SK-N-MC (cell line): Measurements from ENCODE around the gene POMT2.

Experiments
- DNase-seq: peaks from one replicate; pipeline ENCODE4 v3.0.0-alpha.2; 2011; ENCODE audit warnings: low read depth, low spot score
- H3K27ac ChIP-seq: fragments of 200-600 bp; sonication (generic); 2 replicates; pipeline ENCODE4 v1.5.1; 2016; ENCODE audit warnings: mixed run types
- H3K36me3 ChIP-seq: fragments of 200-600 bp; sonication (generic); 2 replicates; pipeline ENCODE4 v1.6.1; 2017; ENCODE audit warnings: antibody characterized with exemption, low read length, mixed read lengths; ENCODE audit not compliant: insufficient read depth
- H3K4me3 ChIP-seq: fragments of 200-600 bp; sonication (generic); 2 replicates; pipeline ENCODE4 v1.5.1; 2016
- H3K9ac ChIP-seq: fragments of 200-600 bp; sonication (generic); 2 replicates; pipeline ENCODE4 v1.8.0; 2017; ENCODE audit warnings: mixed run types, mixed read lengths; ENCODE audit not compliant: insufficient read length
- H3K9me3 ChIP-seq: fragments of 200-600 bp; sonication (generic); 2 replicates; pipeline ENCODE4 v1.6.1; 2017; ENCODE audit warnings: low read depth, mild to moderate bottlenecking, antibody characterized with exemption, low read length, moderate library complexity, mixed read lengths
- EZH2 ChIP-seq: fragments of 200-600 bp; sonication (generic); IDR thresholded peaks from one replicate; pipeline ENCODE4 v1.6.1; 2017; ENCODE audit warnings: antibody characterized with exemption
- FOXP2 ChIP-seq: optimal IDR thresholded peaks from 2 replicates; pipeline ENCODE3; 2011; ENCODE audit warnings: mild to moderate bottlenecking, moderate library complexity; ENCODE audit not compliant: insufficient read depth; ENCODE audit errors: extremely low read length, control extremely low read depth
- POLR2AphosphoS5 ChIP-seq: IDR thresholded peaks from 2 replicates; pipeline ENCODE4 v1.6.1; 2012; ENCODE audit warnings: mild to moderate bottlenecking, low read depth, low read length, borderline replicate concordance

The POMT2 gene

GRCh38 chr14:77279719-77280118 is 41.0 kb downstream of the POMT2 start:
- no peak for DNase-seq
- Histone ChIP-seq H3K9ac (no peak overlapping the region), H3K27ac (no peak overlapping the region), H3K4me3 (no peak overlapping the region), H3K36me3 (peaks cover 4% of the 10 kb centered on the region; the same call in 1 of the 2 replicates), H3K9me3 (no peaks in the 10 kb centered on the region)
- TF ChIP-seq POLR2AphosphoS5 (no peak), FOXP2 (no peak), EZH2 (no peak)

- DNase-seq, result no peak
- Histone ChIP-seq H3K9ac (no peak overlapping the region), H3K4me3 (no peak overlapping the region), H3K9me3 (no peaks in the 10 kb centered on the region), H3K36me3 (peaks cover 2% of the 10 kb centered on the region; the same call in 1 of the 2 replicates), H3K27ac (no peak overlapping the region)
- no peak for TF ChIP-seq POLR2AphosphoS5
- no peak for TF ChIP-seq FOXP2
- TF ChIP-seq EZH2, result no peak
These were observed 42.0 kb downstream of the POMT2 start for GRCh38 chr14:77278461-77279230.

GRCh38 chr14:77276959-77277358 is 43.7 kb downstream of the POMT2 start:
- Histone ChIP-seq H3K4me3 (no peak overlapping the region), H3K27ac (no peak overlapping the region), H3K36me3 (no peaks in the 10 kb centered on the region), H3K9ac (no peak overlapping the region), H3K9me3 (no peaks in the 10 kb centered on the region)
- DNase-seq, result no peak
- no peak for TF ChIP-seq POLR2AphosphoS5
- TF ChIP-seq FOXP2, result no peak

GRCh38 chr14:77276295-77276935 is 44.3 kb downstream of the POMT2 start:
- no peak overlapping the region for H3K4me3 ChIP-seq
- H3K9me3 ChIP-seq, result no peaks in the 10 kb centered on the region
- H3K27ac ChIP-seq, result no peak overlapping the region
- DNase-seq, result no peak
- H3K9ac ChIP-seq, result no peak overlapping the region
- TF ChIP-seq EZH2 (no peak), POLR2AphosphoS5 (no peak), FOXP2 (no peak)
- no peaks in the 10 kb centered on the region for H3K36me3 ChIP-seq

- H3K36me3 ChIP-seq, result no peaks in the 10 kb centered on the region
- TF ChIP-seq FOXP2 (no peak), EZH2 (no peak), POLR2AphosphoS5 (no peak)
These were observed 45.1 kb downstream of the POMT2 start for GRCh38 chr14:77275601-77276017.

GRCh38 chr14:77275041-77275580 is 45.6 kb downstream of the POMT2 start:
- TF ChIP-seq FOXP2, result no peak
- no peak for TF ChIP-seq EZH2
- no peak for TF ChIP-seq POLR2AphosphoS5
- Histone ChIP-seq H3K36me3 (no peaks in the 10 kb centered on the region), H3K4me3 (no peak overlapping the region), H3K9ac (no peak overlapping the region), H3K27ac (no peak overlapping the region), H3K9me3 (no peaks in the 10 kb centered on the region)
- no peak for DNase-seq

More at GRCh38 chr14:77275601-77276017, 45.1 kb downstream of the POMT2 start:
- H3K9me3 ChIP-seq, result no peaks in the 10 kb centered on the region
- no peak overlapping the region for H3K9ac ChIP-seq
- no peak overlapping the region for H3K27ac ChIP-seq
- no peak for DNase-seq
- no peak overlapping the region for H3K4me3 ChIP-seq

- Histone ChIP-seq H3K9me3 (no peaks in the 10 kb centered on the region), H3K4me3 (no peak overlapping the region), H3K36me3 (no peaks in the 10 kb centered on the region), H3K27ac (no peak overlapping the region), H3K9ac (no peak overlapping the region)
- TF ChIP-seq POLR2AphosphoS5 (no peak), EZH2 (no peak), FOXP2 (no peak)
- DNase-seq, result no peak
These were observed 46.9 kb downstream of the POMT2 start for GRCh38 chr14:77273796-77274195.

- Histone ChIP-seq H3K27ac (no peak overlapping the region), H3K4me3 (no peak overlapping the region), H3K9me3 (no peaks in the 10 kb centered on the region), H3K36me3 (no peaks in the 10 kb centered on the region), H3K9ac (no peak overlapping the region)
- TF ChIP-seq POLR2AphosphoS5 (no peak), FOXP2 (no peak), EZH2 (no peak)
- no peak for DNase-seq
These were observed 48.4 kb downstream of the POMT2 start for GRCh38 chr14:77272261-77272660.
